Caco-2 (cell line): ENCODE measurements around the gene C3orf52. TPM values are rescaled to one million over a fixed set of nuclear protein-coding genes. Genes with fewer than 3 reads are reported as not detected.
A peak's percentile ranks its signal among the peaks of the same experiment; 100 is the strongest.

Source experiments
- BruUV-seq: library from RNA; stranded (reverse); fragments of 400-500 nt; replicated peaks from 2 replicates; lab custom pipeline; 2021; lab: Mats Ljungman, UMichigan
- CTCF ChIA-PET: fragments of 300-600 bp; sonication (Branson Sonifier 250); formaldehyde crosslinking; loops from one replicate; lab custom pipeline; 2022; ENCODE audit warnings: antibody characterized with exemption; lab: Charles Lee
- POLR2A ChIA-PET: fragments of 300-600 bp; sonication (Branson Sonifier 250); formaldehyde crosslinking; loops from one replicate; lab custom pipeline; 2022; ENCODE audit warnings: antibody characterized with exemption; lab: Charles Lee
- DNase-seq, 2 experiments: peaks; one replicate each; pipeline versions ENCODE4 v3.0.0 to v3.0.0-alpha.2; 2020 to 2022
- H3K27me3 ChIP-seq: replicated peaks from 2 replicates; pipeline ENCODE4 v1.6.0; 2011; ENCODE audit warnings: low read length; ENCODE audit not compliant: control insufficient read depth, insufficient read depth
- H3K36me3 ChIP-seq: 2 replicates; pipeline ENCODE4 v1.5.1; 2011; ENCODE audit warnings: low read length; ENCODE audit not compliant: control insufficient read depth, insufficient read depth
- H3K4me1 ChIP-seq: fragments of 250-450 bp; sonication (Bioruptor Pico); 2 replicates; pipeline ENCODE4 v1.5.1; 2020; ENCODE audit warnings: mild to moderate bottlenecking
- H3K4me3 ChIP-seq: 2 replicates; pipeline ENCODE4 v1.5.1; 2011; ENCODE audit warnings: low read depth, mild to moderate bottlenecking, control low read depth, low read length
- H3K9me3 ChIP-seq: fragments of 250-450 bp; sonication (Bioruptor Pico); 2 replicates; pipeline ENCODE4 v1.5.1; 2020; ENCODE audit warnings: mild to moderate bottlenecking, moderate library complexity
- H3K27ac Mint-ChIP-seq: one replicate; pipeline ENCODE4 v1.8.0; 2022; ENCODE audit warnings: mixed read lengths; ENCODE audit not compliant: unreplicated experiment
- H3K27me3 Mint-ChIP-seq: one replicate; pipeline ENCODE4 v1.8.0; 2022; ENCODE audit warnings: mixed read lengths; ENCODE audit not compliant: insufficient read depth, unreplicated experiment
- H3K36me3 Mint-ChIP-seq: one replicate; pipeline ENCODE4 v1.8.0; 2022; ENCODE audit warnings: mild to moderate bottlenecking, mixed read lengths; ENCODE audit not compliant: insufficient read depth, unreplicated experiment
- H3K4me1 Mint-ChIP-seq: one replicate; pipeline ENCODE4 v1.8.0; 2022; ENCODE audit warnings: low read depth, mixed read lengths; ENCODE audit not compliant: unreplicated experiment
- H3K4me3 Mint-ChIP-seq: one replicate; pipeline ENCODE4 v1.8.0; 2022; ENCODE audit warnings: mild to moderate bottlenecking, moderate library complexity, mixed read lengths; ENCODE audit not compliant: unreplicated experiment
- H3K9me3 Mint-ChIP-seq: one replicate; pipeline ENCODE4 v1.8.0; 2022; ENCODE audit warnings: mixed read lengths; ENCODE audit not compliant: unreplicated experiment
- intact Hi-C: fragments of 100-400 bp; cut with micrococcal nuclease; formaldehyde crosslinking; loops from one replicate; pipeline ENCODE4 v1.10.0; 2022; ENCODE audit not compliant: unreplicated experiment
- total RNA-seq: library from RNA; stranded (reverse); gene quantifications from 2 replicates; pipeline ENCODE4 v1.2.3, GENCODE V29; 2022
- TF ChIP-seq, protein P1 (sequence below), 2 experiments: fragments of 200-600 bp in 1 of 2; IDR thresholded peaks; 1 replicate in 1 of 2; 2 replicates in 1 of 2; pipeline versions ENCODE4 v1.5.1 to v1.8.0; 2011 to 2022; ENCODE audit warnings: antibody characterized with exemption in 1 of 2, control low read depth in 1 of 2, inconsistent platforms in 1 of 2, low read depth in 1 of 2, low read length in 1 of 2, mild to moderate bottlenecking in 1 of 2, moderate library complexity in 1 of 2; ENCODE audit not compliant: insufficient read depth in 1 of 2, severe bottlenecking in 1 of 2, unreplicated experiment in 1 of 2

The C3orf52 gene
- total RNA-seq, 1 experiment from 2014 or later, result 64.5 TPM

DNA sequence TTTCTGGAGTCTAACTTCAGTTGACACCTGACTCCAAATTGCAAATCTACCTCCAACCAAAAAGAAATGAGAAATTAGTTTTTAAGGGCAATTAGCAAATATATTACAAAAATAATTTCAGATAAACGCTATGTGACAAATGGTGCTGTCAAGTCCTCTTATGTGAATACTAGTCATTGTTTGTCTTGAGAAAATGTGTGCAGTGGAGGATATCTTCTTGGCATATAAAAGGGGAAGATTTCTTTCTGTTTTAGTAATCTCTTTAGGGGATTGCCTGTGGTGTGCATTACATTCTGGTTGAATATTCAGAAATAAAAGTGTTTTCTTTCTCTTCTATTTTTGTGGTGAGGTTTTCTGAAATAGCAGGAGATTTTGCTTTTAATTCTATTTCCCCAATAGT is 49.9 kb downstream of the C3orf52 start:
- H3K9me3 ChIP-seq, result 0 out of 2 replicates have a peak, but pooled peaks cover 3% of the 10 kb centered on the region
- intact Hi-C loops, result loop anchor here (2.0 kb wide), 1 partner anchor 191 kb away; no protein-coding TSS in a partner anchor
- H3K27me3 Mint-ChIP-seq, result no peaks in the 10 kb centered on the region
- H3K36me3 Mint-ChIP-seq, result peaks cover 6% of the 10 kb centered on the region
- no peak overlapping the region for H3K4me3 Mint-ChIP-seq
- ChIA-PET CTCF (no interaction called here), POLR2A (no interaction called here)
- no peak for DNase-seq
- peaks cover 5% of the 10 kb centered on the region for H3K4me1 Mint-ChIP-seq
- H3K27me3 ChIP-seq, result no peaks in the 10 kb centered on the region
- H3K36me3 ChIP-seq, result no peaks in the 10 kb centered on the region
- H3K27ac Mint-ChIP-seq, result no peak overlapping the region
- TF ChIP-seq, protein P1, sequence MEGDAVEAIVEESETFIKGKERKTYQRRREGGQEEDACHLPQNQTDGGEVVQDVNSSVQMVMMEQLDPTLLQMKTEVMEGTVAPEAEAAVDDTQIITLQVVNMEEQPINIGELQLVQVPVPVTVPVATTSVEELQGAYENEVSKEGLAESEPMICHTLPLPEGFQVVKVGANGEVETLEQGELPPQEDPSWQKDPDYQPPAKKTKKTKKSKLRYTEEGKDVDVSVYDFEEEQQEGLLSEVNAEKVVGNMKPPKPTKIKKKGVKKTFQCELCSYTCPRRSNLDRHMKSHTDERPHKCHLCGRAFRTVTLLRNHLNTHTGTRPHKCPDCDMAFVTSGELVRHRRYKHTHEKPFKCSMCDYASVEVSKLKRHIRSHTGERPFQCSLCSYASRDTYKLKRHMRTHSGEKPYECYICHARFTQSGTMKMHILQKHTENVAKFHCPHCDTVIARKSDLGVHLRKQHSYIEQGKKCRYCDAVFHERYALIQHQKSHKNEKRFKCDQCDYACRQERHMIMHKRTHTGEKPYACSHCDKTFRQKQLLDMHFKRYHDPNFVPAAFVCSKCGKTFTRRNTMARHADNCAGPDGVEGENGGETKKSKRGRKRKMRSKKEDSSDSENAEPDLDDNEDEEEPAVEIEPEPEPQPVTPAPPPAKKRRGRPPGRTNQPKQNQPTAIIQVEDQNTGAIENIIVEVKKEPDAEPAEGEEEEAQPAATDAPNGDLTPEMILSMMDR (IDR thresholded peaks at IDR 0.05; ENCODE audit: insufficient read depth in 1 of 2, low read depth in 1 of 2, low read length in 1 of 2, severe bottlenecking in 1 of 2, unreplicated experiment in 1 of 2), result no peak
- no peaks in the 10 kb centered on the region for H3K4me1 ChIP-seq
- H3K4me3 ChIP-seq, result no peak overlapping the region
- H3K9me3 Mint-ChIP-seq, result no peaks in the 10 kb centered on the region
- BruUV-seq, result no TSS peak

GRCh38 chr3:112136959-112137693 is 50.9 kb downstream of the C3orf52 start:
- TF ChIP-seq, protein P1 (IDR thresholded peaks at IDR 0.05; ENCODE audit: insufficient read depth in 1 of 2, low read depth in 1 of 2, low read length in 1 of 2, severe bottlenecking in 1 of 2, unreplicated experiment in 1 of 2), result peak; percentile 66 to 79
- Histone ChIP-seq H3K4me3 (no peak overlapping the region), H3K36me3 (no peaks in the 10 kb centered on the region), H3K27me3 (no peaks in the 10 kb centered on the region), H3K4me1 (no peaks in the 10 kb centered on the region), H3K9me3 (0 out of 2 replicates have a peak, but pooled peaks cover 3% of the 10 kb centered on the region)
- peak in 1 of 2 experiments; percentile 55 for DNase-seq
- Mint-ChIP-seq H3K4me3 (no peak overlapping the region), H3K27me3 (no peaks in the 10 kb centered on the region), H3K27ac (no peak overlapping the region), H3K36me3 (peaks cover 6% of the 10 kb centered on the region), H3K9me3 (no peaks in the 10 kb centered on the region), H3K4me1 (peaks cover 5% of the 10 kb centered on the region)
- ChIA-PET CTCF (interaction anchor here (0.6 to 1.3 kb wide), 6 partner anchors 8 to 185 kb away, joined by 3 to 13 read pairs (median 6); partner anchors contain the start of gene SLC9C1), POLR2A (interaction anchor here (1.0 kb wide), 1 partner anchor 46 kb away, joined by 3 read pairs; no protein-coding TSS in a partner anchor)
- no TSS peak for BruUV-seq
- intact Hi-C loops, result loop anchor here (1.0 to 2.0 kb wide), 5 partner anchors 156 to 394 kb away; no protein-coding TSS in a partner anchor

DNA sequence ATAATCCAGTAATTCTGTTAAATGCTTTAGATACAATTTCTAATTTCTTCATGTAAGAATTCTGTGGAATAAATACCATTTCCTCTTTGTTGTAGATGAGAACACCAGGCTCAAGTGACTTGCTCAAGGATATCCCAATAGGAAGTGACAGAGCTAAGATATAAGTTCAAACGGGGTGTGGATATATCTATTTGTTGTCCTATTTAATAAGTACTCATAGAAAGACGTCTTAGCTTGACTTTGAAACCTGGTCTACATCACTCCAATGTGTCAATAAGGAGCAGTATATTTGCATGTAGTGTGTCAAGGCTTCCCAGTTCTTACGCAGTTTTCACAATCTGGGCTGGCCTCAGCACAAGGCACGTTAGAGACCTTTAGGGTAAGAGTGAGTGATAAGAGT is 51.6 kb downstream of the C3orf52 start:
- BruUV-seq, result no TSS peak
- H3K27me3 ChIP-seq, result no peaks in the 10 kb centered on the region
- POLR2A ChIA-PET, result interaction anchor here (1.0 kb wide), 1 partner anchor 47 kb away, joined by 3 read pairs; no protein-coding TSS in a partner anchor

More for the DNA sequence above, 51.6 kb downstream of the C3orf52 start:
- H3K27ac Mint-ChIP-seq, result no peak overlapping the region
- H3K36me3 Mint-ChIP-seq, result peaks cover 6% of the 10 kb centered on the region
- DNase-seq, result no peak
- H3K4me3 ChIP-seq, result no peak overlapping the region
- 0 out of 2 replicates have a peak, but pooled peaks cover 3% of the 10 kb centered on the region for H3K9me3 ChIP-seq
- intact Hi-C loops, result loop anchor here (1.0 to 2.0 kb wide), 5 partner anchors 156 to 394 kb away; no protein-coding TSS in a partner anchor
- TF ChIP-seq, protein P1 (IDR thresholded peaks at IDR 0.05; ENCODE audit: insufficient read depth in 1 of 2, low read depth in 1 of 2, low read length in 1 of 2, severe bottlenecking in 1 of 2, unreplicated experiment in 1 of 2), result no peak
- H3K27me3 Mint-ChIP-seq, result no peaks in the 10 kb centered on the region
- H3K36me3 ChIP-seq, result no peaks in the 10 kb centered on the region
- H3K9me3 Mint-ChIP-seq, result no peaks in the 10 kb centered on the region
- peaks cover 5% of the 10 kb centered on the region for H3K4me1 Mint-ChIP-seq
- H3K4me1 ChIP-seq, result no peaks in the 10 kb centered on the region
- no peak overlapping the region for H3K4me3 Mint-ChIP-seq
- CTCF ChIA-PET, result interaction anchor here (1.0 to 1.4 kb wide), 4 partner anchors 9 to 156 kb away, joined by 6 to 13 read pairs (median 6); partner anchors contain the start of gene SLC9C1
